NT2/D1 (cell line): ENCODE measurements around the gene FOXRED1.

Source experiments
- DNase-seq: peaks from one replicate; pipeline ENCODE4 v3.0.0-alpha.2; 2011; ENCODE audit warnings: low read depth, low spot score
- H3K27me3 ChIP-seq: 2 replicates; pipeline ENCODE4 v1.6.0; 2011; ENCODE audit warnings: mild to moderate bottlenecking; ENCODE audit not compliant: insufficient read length, insufficient read depth
- H3K36me3 ChIP-seq: 2 replicates; pipeline ENCODE4 v1.6.1; 2011; ENCODE audit warnings: mild to moderate bottlenecking, low read length, mixed read lengths; ENCODE audit not compliant: insufficient read depth, insufficient read length
- H3K4me1 ChIP-seq: 2 replicates; pipeline ENCODE4 v1.5.1; 2011; ENCODE audit not compliant: insufficient read depth, insufficient read length
- H3K4me3 ChIP-seq: 2 replicates; pipeline ENCODE4 v1.5.1; 2011; ENCODE audit warnings: low read depth; ENCODE audit not compliant: insufficient read length
- H3K9ac ChIP-seq: 2 replicates; pipeline ENCODE4 v1.6.0; 2011; ENCODE audit warnings: low read depth; ENCODE audit not compliant: insufficient read length
- H3K9me3 ChIP-seq: 2 replicates; pipeline ENCODE4 v1.5.1; 2011; ENCODE audit warnings: mild to moderate bottlenecking, low read length; ENCODE audit not compliant: insufficient read depth
- SUZ12 ChIP-seq: IDR thresholded peaks from 2 replicates; pipeline ENCODE4 v1.6.1; 2011; ENCODE audit not compliant: insufficient read length, insufficient read depth; ENCODE audit errors: extremely low read depth
- YY1 ChIP-seq: IDR thresholded peaks from 2 replicates; pipeline ENCODE4 v1.6.1; 2011; ENCODE audit not compliant: insufficient read length, insufficient read depth
- ZNF274 ChIP-seq: IDR thresholded peaks from 2 replicates; pipeline ENCODE4 v1.6.1; 2011; ENCODE audit warnings: mild to moderate bottlenecking, low read depth, low read length

FOXRED1 gene

DNA sequence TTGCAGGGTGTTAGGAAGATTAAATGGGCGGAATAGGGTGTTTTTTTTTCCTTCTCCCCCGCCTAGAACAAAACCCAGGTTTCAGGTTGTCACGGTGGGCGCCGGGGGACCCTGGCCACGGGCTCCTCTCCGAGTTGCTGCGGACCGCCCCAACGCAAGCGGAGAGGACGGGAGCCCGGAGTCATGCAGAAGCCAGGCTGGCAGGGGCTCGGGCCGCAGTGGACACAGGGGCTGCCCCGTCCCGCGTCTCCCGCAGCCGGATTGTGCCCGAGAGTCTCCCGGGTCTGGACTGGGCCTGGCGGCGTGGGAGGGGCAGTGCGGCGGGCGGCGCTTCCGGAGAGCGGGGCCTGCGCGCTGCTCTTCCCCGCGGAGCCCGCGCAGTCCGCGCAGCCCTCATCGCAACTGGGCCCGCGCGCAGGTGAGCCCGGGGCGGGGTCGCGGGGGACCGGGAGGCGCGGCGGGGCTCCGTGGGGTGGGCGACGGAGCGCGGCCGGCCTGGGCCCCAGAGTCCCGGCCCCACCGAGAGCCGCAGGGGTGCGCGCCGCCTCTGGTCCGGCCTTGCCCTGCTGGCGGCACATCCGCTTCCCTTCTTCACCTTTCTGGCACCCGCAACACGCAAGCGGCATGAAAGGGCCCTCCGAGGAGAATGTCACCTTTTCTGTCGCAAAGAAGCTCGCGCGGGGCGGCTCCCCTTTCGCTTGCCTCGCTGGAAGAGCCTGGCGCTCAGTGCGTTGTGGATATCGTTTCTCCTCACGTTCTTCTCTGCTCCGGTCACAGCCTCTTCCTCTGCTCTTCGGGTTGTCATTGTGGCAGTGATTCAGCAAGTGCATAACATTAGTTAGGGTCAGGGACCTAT lies 14.0 kb downstream of the FOXRED1 start, which contains the start of gene TIRAP:
Gene TIRAP (plus strand): TSS at position 358 of the 856 bp plus-strand sequence. CDS start 7,802 bp downstream, outside the sequence.
- Histone ChIP-seq H3K36me3 (peaks cover 8% of the 10 kb centered on the region), H3K27me3 (peaks cover 22% of the 10 kb centered on the region), H3K4me3 (peak within 1 kb of the TSS; percentile 60), H3K9ac (peak within 1 kb of the TSS; percentile 83), H3K4me1 (peaks cover 6% of the 10 kb centered on the region), H3K9me3 (no peaks in the 10 kb centered on the region)
- no peak for DNase-seq
- TF ChIP-seq SUZ12 (no peak), ZNF274 (no peak), YY1 (no peak)

- no peak for DNase-seq
- TF ChIP-seq YY1 (no peak), SUZ12 (no peak), ZNF274 (no peak)
- H3K27me3 ChIP-seq, result peaks cover 22% of the 10 kb centered on the region
- no peak overlapping the region for H3K4me3 ChIP-seq
- no peaks in the 10 kb centered on the region for H3K36me3 ChIP-seq
- no peak overlapping the region for H3K9ac ChIP-seq
- no peaks in the 10 kb centered on the region for H3K9me3 ChIP-seq
- H3K4me1 ChIP-seq, result peaks cover 6% of the 10 kb centered on the region
Measured at GRCh38 chr11:126284829-126285228, 15.9 kb downstream of the FOXRED1 start.

DNA sequence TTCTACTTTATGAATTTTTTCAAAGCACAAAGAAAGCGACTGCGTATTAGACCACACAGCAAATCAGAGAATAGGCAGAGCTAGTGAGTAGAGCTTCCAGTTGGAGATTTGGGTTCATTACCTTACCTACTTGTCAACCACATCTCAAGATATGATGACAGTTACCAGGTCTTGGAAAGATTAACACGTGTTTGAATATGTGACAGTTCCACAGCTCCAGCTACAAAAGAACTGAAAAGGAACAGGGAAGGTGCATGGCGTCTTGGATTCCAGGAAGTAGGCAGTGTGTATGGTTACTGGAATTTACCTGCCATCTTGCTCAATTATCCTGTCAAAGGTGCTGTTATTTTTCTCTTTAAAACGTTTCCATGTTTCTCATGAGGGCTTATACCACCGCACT lies 19.3 kb downstream of the FOXRED1 start:
- Histone ChIP-seq H3K4me3 (no peak overlapping the region), H3K9me3 (no peaks in the 10 kb centered on the region), H3K36me3 (peaks cover 15% of the 10 kb centered on the region), H3K9ac (no peak overlapping the region), H3K4me1 (peaks cover 4% of the 10 kb centered on the region), H3K27me3 (peaks cover 7% of the 10 kb centered on the region)
- TF ChIP-seq YY1 (no peak), ZNF274 (no peak), SUZ12 (no peak)
- DNase-seq, result no peak

DNA sequence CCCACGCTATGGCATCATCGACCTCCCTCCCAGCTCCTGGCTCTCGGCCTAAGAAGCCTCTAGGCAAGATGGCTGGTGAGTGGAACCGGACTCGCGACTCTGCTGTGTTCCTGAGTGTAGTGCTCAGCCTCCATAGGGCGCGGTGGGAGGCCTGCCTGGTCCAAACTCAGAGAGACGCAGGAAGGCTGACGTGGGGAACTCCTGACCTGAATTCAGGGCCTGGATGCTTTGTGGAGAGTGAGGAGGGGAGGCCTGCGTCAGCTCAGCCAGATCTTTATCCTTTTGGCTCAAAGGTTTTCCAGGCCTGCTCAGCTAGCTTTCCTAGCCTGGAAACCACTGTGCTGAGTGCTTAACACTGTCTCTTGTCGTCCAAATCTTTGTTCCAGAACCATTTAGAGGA lies 21.9 kb downstream of the FOXRED1 start:
- Histone ChIP-seq H3K27me3 (no peaks in the 10 kb centered on the region), H3K9me3 (no peaks in the 10 kb centered on the region), H3K4me1 (peaks cover 1% of the 10 kb centered on the region), H3K4me3 (no peak overlapping the region), H3K36me3 (peaks cover 27% of the 10 kb centered on the region), H3K9ac (no peak overlapping the region)
- TF ChIP-seq YY1 (no peak), SUZ12 (no peak), ZNF274 (no peak)
- DNase-seq, result no peak

DNA sequence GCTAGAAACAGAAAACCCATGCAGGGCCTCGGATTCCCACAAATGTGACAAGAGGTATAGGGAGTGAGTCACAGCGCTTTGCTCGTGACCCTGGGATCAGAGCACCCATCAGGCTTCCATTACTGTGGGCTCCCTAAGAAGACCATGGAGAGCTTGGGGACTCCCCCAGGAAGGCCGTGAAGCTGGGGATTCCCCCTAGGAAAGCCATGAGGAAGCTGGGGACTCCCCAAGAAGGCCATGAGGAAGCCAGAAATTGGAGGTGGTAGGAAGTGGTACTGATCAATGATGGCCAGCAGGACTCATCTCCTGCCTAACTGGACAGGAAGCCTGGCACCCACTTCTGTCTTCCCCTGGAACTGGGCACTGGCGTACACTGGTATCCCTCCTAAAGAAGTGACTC lies 24.8 kb downstream of the FOXRED1 start:
- H3K9me3 ChIP-seq, result no peaks in the 10 kb centered on the region
- H3K9ac ChIP-seq, result no peak overlapping the region
- TF ChIP-seq YY1 (no peak), SUZ12 (no peak), ZNF274 (no peak)
- H3K4me1 ChIP-seq, result peaks cover 1% of the 10 kb centered on the region
- no peak for DNase-seq
- H3K27me3 ChIP-seq, result no peaks in the 10 kb centered on the region
- no peak overlapping the region for H3K4me3 ChIP-seq
- peaks cover 31% of the 10 kb centered on the region for H3K36me3 ChIP-seq

- TF ChIP-seq YY1 (no peak), ZNF274 (no peak), SUZ12 (no peak)
- Histone ChIP-seq H3K9ac (no peak overlapping the region), H3K4me3 (no peak overlapping the region), H3K36me3 (peaks cover 31% of the 10 kb centered on the region), H3K4me1 (no peaks in the 10 kb centered on the region), H3K9me3 (no peaks in the 10 kb centered on the region), H3K27me3 (no peaks in the 10 kb centered on the region)
- DNase-seq, result no peak
Measured at GRCh38 chr11:126297004-126297403, 28.1 kb downstream of the FOXRED1 start.

DNA sequence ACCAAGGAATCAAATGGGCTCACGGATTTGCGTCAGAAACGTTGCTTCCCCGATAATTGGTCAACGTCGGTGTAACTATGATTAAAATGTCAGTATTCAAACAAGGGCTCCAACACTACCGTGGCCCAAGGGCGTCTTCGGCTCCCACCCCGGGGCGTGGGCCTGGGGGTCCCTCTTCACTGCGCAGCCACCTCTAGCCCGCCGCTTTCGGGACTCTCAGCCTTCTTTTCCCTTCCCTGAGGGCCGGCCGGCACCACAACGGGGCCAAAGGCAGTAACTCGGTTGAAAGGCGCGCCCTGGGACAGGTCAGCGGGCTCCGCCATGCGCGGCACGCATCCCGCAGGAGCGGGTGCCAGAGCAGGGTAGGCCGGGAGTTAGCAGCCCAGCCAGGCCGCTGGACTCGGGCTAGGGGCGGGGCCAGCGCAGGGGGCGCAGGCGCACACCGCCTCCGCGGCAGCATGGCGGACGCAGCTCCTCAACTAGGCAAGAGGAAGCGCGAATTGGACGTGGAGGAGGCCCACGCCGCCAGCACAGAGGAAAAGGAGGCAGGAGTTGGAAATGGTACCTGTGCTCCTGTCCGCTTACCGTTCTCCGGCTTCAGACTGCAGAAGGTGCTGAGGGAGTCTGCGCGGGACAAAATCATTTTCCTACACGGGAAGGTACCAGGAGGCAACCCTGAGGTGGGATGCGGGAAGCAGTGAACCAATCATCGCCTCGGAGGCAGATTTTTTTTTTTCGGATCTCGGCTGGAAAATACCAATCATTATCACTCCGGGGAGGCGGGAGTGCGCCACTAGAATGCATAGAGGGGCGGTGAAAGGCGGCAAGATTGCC lies 34.9 kb downstream of the FOXRED1 start, which contains the start of gene DCPS:
Gene DCPS (plus strand): TSS at position 438 of the 834 bp plus-strand sequence. CDS start 21 bp downstream, at position 459.
- DNase-seq, result peak; percentile 84
- TF ChIP-seq ZNF274 (no peak), SUZ12 (no peak), YY1 (peak; percentile 56)

More for the DNA sequence above, 34.9 kb downstream of the FOXRED1 start, which contains the start of gene DCPS:
- Histone ChIP-seq H3K9me3 (no peaks in the 10 kb centered on the region), H3K27me3 (no peaks in the 10 kb centered on the region), H3K4me3 (peak within 1 kb of the TSS; percentile 72), H3K4me1 (no peaks in the 10 kb centered on the region), H3K36me3 (peaks cover 10% of the 10 kb centered on the region), H3K9ac (peak within 1 kb of the TSS; percentile 86)
